ENCODE results near the gene SMIM5. TPM values are rescaled to one million over a fixed set of nuclear protein-coding genes. Genes with fewer than 3 reads are reported as not detected.
A peak's percentile ranks its signal among the peaks of the same experiment; 100 is the strongest.
"Not testable (repeated sequence)": the region's sequence is repeated elsewhere in the genome, so short reads cannot be mapped to it uniquely, and the experiment has no call there.

SMIM5 gene
- polyA plus RNA-seq, 3 donors: 3.7 to 5.4 (median 4.3) TPM

DNA sequence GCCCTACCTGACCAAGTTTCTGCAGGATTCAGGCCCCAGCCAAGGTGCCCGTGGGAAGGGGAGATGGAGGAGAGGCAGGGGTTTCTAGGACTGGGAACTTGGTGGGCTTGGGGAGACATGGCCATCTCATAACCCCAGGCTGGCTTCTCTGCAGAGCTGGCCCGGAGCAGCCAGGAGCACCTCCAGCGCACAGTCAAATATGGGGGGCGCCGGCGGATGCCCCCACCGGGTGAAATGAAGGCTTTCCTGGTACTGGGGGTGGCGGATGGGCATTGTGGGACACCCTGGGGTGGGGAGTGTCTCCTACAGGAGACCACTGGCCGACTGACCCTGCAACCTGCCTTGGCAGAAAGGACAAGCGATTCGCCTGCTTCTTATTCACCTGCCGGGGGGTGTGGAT, 9.2 kb upstream of the SMIM5 start:
- no peak for DNase-seq (ENCODE audit: low read depth in 3 of 3, low spot score in 2 of 3)

- no peak for DNase-seq (ENCODE audit: low read depth in 3 of 3, low spot score in 2 of 3)
These were observed 8.4 kb upstream of the SMIM5 start for GRCh38 chr17:75624714-75625345.

- no peak for DNase-seq (ENCODE audit: low read depth in 3 of 3, low spot score in 2 of 3)
These were observed 7.3 kb upstream of the SMIM5 start for GRCh38 chr17:75625813-75626486.

DNA sequence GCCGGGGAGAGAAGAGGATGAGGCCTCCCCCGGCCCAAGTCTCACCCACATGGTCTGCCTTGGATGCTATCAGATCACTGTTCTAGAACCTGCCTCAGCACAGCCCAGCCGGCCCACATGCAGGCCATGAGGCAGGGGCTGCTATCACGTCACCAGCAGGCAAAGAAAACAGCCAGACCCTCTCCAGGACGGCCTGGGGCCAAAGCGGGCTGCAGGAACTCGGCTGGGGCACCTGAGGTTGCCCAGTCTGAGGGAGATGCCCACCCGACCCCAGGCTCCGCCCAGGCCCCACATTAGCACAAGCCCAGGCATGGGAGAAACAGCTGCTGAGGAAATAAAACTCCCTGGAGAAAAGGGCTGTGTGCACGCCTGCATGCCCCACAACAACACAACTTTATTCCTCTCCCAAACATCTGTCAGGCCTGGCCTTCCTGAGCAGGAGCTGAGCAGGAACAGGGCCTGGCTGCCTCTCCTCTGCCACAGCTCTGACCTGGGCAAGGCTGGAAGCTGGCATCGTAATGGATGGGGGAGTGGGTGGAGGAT, 6.7 kb upstream of the SMIM5 start:
- no peak for DNase-seq (ENCODE audit: low read depth in 3 of 3, low spot score in 2 of 3)

GRCh38 chr17:75627094-75627493, 6.1 kb upstream of the SMIM5 start:
- no peak for DNase-seq (ENCODE audit: low read depth in 3 of 3, low spot score in 2 of 3)

DNA sequence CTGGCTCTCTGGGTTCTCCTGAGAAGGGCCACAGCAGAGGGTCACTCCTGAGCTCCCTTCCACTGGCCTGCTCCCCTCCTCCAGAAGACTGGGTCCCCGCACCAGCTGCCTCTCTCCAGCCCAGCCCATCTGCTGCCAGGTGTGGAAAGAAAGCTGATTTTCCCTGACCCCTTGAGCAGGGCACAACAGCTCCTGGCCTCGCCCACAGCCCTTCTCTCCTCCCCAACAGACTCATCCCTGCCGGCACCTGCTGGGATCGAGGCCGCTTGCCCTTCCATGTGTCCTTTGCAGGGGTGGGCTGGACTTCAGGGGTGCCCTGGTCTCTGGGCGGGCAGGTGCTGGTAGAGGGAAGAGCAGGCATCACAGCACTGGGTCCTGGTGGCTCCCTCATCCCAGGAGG, 4.8 kb upstream of the SMIM5 start:
- DNase-seq (ENCODE audit: low read depth in 3 of 3, low spot score in 2 of 3): no peak

- DNase-seq (ENCODE audit: low read depth in 3 of 3, low spot score in 2 of 3): no peak
These were observed 4.1 kb upstream of the SMIM5 start for GRCh38 chr17:75629157-75629556.

- DNase-seq (ENCODE audit: low read depth in 3 of 3, low spot score in 2 of 3): no peak
These were observed 2.9 kb upstream of the SMIM5 start for GRCh38 chr17:75630071-75630917.

DNA sequence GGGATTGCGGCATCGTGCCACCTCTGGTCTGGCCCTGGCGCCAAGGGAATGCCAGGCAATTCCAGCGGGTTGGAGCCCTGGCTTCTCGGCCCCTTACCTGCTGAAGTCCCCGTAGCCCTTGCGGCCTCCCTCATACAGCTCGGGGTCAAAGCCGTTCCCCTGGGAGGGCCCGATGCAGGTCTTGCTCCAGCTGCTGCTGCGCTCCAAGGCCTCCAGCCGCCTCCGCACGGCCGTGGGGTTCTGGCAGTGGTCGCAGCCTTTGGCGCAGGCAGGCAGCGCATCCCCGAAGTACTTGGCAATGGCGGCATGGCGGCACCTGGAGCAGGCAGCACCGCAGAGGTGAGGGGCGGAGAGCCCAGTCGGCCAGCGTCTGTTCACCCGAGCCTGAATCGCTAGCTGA, 1.9 kb upstream of the SMIM5 start:
- DNase-seq (ENCODE audit: low read depth in 3 of 3, low spot score in 2 of 3): no peak

- DNase-seq (ENCODE audit: low read depth in 3 of 3, low spot score in 2 of 3): no peak
These were observed 806 bp upstream of the SMIM5 start for GRCh38 chr17:75632428-75632827.

- DNase-seq (ENCODE audit: low read depth in 3 of 3, low spot score in 2 of 3): peak; percentile 89 to 97 (median 90)
These were observed 497 bp downstream of the SMIM5 start for GRCh38 chr17:75633486-75634375.

DNA sequence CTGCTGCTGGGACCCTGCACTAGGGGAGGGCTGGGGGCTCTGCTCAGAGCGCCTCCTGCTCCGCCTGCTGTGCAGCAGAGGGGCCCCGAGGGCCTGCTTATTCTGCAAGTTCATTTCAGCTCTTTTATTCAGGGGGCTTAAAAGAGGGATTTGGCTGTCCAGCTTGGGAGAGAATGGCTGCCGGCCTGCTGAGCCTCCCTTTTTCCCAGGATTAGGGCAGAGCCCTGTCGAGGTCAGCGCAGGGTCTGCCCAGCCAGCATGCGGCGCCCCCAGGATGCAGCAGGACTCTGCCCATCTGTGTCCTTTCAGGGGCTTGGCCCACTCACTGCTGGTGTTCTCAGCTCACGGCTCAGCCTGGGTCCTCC, 1.1 kb downstream of the SMIM5 start:
- DNase-seq (ENCODE audit: low read depth in 3 of 3, low spot score in 2 of 3): no peak

- DNase-seq (ENCODE audit: low read depth in 3 of 3, low spot score in 2 of 3): no peak
These were observed 1.7 kb downstream of the SMIM5 start for GRCh38 chr17:75634754-75635609.

- no peak for DNase-seq (ENCODE audit: low read depth in 3 of 3, low spot score in 2 of 3)
These were observed 2.5 kb downstream of the SMIM5 start for GRCh38 chr17:75635610-75636202.

DNA sequence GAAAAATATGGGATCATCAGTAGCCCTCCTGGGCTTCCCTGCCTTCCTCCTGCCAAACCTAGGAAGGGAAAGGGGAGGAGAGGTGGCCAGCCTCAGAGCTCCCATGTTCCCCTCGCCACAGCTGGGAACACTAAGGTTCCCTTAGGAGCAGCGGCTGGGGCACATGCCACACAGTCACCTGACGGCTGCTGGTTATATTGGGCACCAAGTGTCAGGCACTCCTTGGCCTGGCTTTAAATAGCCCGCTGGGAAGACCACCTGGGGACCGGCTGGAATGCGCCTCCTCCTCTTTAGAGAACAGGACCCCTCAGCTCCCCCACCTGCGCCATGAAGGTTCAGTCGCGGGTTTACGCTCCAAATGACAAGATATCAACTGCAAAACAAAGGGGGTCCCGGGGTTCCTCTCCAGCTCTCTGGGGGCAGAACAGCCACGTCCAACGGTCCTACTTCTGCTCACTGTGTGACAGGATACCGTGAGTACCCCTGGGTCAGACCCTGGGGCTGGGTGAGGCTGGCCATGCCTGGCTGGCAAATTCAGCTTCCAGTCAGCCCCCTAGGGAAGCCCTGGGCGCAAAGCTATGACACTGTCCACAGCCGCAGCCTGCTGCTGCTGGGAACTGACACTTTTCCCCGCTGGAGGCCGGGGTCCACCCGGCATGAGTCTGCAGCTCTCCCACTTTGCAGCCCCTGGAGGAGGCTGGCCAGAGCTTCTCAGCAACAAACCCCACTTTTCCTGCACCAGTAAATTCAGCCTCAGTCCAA, 3.3 kb downstream of the SMIM5 start:
- DNase-seq (ENCODE audit: low read depth in 3 of 3, low spot score in 2 of 3): no peak

DNA sequence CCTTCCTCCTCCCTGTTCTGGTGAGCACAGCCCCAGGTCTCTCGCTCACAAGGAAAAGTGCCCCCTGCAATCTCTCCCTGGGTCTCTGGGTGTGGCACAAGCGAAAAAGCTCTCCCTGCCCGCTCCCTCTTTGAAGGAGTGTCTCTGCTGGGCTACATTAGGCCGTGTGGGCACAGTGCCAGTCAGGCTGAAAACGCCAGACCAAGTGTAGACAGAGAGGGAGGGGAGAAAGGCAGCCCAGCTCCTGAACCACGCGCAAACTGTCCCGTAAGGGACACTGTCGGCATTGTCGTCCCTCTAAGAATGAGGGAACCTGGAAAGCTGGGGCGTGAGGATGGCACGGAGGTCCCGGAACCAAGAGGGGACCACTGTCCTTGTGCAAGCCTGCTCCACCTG, 3.9 kb downstream of the SMIM5 start:
- DNase-seq (ENCODE audit: low read depth in 3 of 3, low spot score in 2 of 3): no peak

DNA sequence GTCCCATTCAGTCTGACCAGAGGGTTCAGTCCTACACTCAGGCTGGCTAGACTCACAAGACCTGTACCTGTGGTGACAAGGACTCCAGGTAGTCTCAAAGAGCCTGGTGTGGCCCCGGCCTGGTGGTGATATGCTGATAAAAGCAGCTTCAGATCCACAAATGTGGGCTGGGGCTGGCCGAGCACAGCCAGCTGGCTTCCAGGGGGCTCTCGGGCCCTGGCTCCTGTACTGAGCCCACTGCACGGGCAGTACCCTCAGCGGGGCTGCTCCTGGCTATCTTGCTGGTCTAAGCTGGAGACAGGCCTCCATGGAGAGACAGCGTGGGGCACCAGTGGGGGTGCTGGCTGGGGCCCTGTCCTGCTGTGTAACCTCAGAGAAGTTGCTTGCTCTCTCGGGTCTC, 4.3 kb downstream of the SMIM5 start:
- no peak for DNase-seq (ENCODE audit: low read depth in 3 of 3, low spot score in 2 of 3)

GRCh38 chr17:75638039-75638438, 4.8 kb downstream of the SMIM5 start:
- DNase-seq (ENCODE audit: low read depth in 3 of 3, low spot score in 2 of 3): not testable (repeated sequence)

Measured in right renal cortex interstitium (tissue), 3 donors.